ENCODE measurements around the gene SLC17A8.

Gene SLC17A8

DNA sequence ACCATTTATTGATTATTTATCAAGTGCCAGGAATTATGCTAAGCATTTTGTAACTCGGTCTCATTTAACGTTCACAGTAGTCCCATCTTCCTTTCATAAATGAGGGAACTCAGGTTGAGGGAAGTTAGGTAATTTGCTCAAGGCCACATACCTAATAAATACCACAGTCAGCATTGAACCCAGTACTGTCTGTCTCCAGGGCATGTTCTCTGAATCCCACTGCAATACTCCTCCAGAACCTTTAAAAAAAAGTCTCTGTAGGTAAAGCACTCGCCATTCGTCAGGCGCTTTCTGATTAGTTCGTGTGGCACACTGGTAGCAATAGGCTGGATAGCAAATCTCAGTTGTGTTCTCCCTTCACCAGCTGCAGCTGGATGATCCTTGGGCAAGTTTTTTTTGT is 14.3 kb downstream of the SLC17A8 start:
- DNase-seq (ENCODE audit: low read depth in 3 of 3): no peak

DNA sequence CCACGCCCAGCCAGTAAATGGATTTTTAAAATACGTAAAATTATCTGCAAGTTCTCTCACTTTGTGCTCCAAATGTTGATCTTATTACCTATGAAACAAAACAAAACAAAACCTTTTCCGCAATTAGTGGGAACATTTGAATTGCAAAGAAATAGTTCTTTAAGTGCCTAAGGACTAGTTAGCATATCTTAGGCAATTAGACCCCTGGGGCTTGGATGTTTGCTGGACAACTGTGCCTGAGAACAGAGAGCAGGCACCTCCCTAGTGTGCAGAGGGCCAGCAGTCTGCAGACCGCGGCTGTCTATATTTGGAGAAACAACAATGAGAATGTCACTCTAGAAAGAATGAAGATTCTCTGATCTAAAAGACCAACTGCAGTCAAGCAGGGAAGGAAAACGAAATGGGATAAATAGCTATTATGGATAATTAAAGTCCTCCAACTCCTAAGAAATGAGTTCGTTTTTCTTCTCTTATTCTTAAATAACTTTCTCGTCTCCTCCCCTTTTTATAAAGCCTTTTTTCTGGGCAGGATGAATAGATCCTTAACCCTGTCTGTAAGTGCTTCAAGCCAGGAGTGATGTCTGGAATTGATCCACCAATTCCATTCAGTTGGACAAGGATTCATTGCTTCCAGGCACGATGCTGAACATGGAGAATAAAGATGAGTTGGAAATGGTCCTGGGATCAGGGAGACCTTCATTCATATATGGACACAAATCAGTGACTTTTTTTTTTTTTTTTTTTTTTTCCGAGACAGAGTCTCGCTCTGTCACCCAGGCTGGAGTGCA is 16.2 kb downstream of the SLC17A8 start:
- no peak for DNase-seq (ENCODE audit: low read depth in 3 of 3)

DNA sequence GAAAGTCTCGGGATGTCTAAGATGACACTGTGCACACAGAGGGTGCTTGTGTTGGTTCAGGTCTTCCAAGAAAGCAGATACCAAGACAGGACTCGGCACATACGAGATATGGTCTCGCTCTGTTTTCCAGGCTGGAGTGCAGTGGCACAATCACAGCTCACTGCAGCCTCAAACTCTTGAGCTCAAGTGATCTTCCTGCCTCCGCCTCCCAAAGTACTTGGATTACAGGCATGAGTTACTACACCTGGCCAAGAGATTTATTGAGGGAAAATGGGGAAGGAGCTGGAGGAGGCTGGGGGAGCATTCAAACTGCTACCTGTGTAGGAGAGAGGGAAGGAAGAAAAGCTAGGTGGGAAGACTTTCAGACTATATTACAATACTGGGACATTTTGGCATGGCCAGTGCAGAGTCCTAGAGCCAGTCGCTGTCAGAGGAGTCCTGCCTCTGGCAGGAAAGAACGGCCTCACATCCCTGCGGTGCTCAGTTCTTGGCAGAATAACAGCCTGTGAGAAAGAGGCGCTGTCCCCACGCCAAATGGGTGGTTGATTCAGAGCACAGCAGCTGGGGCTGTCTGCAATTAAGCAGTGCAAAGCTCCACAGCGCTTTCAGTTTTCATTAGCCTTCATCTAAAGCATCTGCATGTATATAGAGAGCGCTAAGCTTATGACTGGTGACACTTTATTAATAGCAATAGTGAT is 18.3 kb downstream of the SLC17A8 start:
- DNase-seq (ENCODE audit: low read depth in 3 of 3): no peak

DNA sequence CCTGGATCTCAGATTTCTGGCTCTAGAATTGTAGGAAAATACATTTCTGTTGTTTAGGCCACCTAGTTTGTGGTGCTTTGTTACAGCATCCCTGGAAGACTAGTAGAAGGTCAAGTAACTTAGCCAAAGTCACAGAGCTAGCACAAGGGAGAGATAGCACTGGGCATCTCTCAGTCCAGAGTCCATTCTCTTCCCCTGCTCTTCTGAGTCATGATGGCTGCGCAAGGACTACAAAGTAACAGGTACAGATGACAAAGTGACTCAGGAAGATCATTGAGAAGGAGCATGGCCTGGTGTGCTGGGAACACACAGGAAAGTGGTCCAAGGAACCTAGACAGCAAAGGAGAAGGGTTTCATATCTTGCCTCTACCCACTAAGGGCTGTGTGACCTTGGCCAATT is 19.3 kb downstream of the SLC17A8 start:
- DNase-seq (ENCODE audit: low read depth in 3 of 3): no peak

DNA sequence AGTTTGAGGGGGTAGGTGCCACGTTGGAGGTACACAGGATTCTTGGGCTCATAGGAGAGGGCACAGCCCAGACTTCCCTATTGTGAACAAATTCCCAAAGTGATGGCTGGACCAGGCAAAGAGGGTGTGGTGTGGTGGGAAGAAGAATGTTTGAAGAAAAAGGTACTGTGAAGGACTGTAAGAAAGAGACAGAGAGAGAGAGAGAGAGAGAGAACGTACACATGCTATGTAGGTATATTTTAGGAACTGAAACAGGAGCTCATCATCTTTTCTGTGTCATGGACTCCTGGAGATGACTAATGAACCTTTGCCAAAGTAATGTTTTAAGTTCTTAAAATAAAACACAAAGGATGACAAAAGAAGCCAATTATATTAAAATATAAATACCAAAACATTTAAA is 24.5 kb downstream of the SLC17A8 start:
- no peak for DNase-seq (ENCODE audit: low read depth in 3 of 3)

DNA sequence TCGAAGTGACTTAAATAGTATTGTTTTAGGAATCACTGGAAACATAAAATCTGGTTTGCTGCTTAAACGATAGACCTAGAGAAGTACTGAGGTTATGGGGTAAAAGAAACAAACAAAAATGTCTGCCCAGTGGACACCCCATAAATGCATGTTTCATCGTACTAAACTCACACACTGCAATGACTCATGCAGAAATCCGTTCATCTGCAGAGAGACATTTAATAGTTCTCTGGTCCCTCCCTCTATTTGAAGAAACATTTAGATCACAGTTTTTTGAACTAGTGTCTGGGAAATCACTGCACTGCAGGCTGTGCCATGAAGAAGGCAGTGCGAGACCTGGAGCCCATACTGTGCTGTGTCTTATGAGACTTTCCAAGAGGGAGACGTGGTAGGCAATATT is 25.5 kb downstream of the SLC17A8 start:
- DNase-seq (ENCODE audit: low read depth in 3 of 3): no peak

DNA sequence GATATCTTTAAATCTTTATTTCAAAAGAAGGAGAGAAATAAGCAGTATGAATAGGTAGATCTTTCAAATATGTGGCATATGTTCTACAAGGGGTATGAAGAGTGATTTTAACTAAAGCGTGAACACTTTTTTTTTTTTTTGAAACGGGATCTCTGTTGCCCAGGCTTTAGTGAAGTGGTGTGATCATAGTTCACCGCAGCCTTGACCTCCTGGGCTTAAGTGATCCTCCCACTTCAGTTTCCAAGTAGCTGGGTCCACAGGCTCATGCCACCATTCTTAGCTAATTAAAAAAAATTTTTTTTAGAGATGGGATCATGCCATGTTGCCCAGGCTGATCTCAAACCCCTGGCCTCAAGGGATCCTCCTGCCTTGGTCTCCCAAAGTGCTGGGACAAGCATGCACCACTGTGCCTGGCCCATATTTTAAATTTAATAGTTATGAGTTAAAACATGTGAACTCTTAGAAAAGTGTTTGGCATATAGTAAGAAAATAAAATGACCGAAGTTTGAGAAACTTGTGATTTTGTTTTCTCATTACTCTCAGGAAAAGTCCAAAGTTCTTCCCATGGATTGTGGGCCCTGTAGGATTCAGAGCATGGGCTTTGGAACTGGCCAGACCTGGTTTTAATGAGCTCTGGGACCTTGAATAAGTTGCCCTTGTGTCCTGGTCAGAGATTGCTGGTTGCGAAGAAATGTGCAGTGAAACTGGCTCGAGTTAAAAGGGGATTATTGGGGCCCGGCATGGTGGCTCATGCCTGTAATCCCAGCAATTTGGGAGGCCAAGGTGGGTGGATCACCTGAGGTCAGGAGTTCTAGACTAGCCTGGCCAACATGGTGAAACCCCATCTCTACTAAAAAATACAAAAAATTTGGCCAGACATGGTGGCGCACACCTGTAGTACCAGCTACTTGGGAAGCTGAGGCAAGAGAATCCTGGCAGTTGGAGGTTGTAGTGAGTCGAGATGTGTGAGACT is 27.0 kb downstream of the SLC17A8 start:
- no peak for DNase-seq (ENCODE audit: low read depth in 3 of 3)

DNA sequence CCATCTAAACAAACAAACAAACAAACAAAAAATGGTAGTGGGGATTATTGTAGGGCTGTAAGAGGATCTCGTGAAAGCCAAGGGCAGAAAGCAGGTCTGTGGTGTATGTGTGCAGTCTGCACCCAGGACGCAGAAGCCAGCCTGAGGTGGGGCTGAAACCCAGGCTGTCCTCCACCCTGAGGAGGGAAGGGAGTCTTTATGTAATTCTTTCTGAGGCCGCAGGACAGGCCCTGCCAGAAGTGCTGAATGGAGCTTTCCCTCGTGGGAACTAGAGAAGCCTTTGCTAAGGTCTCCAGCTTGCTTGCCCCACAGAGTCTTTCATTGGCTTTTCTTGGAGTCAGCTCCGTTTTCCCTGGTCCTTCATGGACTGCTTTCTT is 27.7 kb downstream of the SLC17A8 start:
- no peak for DNase-seq (ENCODE audit: low read depth in 3 of 3)

DNA sequence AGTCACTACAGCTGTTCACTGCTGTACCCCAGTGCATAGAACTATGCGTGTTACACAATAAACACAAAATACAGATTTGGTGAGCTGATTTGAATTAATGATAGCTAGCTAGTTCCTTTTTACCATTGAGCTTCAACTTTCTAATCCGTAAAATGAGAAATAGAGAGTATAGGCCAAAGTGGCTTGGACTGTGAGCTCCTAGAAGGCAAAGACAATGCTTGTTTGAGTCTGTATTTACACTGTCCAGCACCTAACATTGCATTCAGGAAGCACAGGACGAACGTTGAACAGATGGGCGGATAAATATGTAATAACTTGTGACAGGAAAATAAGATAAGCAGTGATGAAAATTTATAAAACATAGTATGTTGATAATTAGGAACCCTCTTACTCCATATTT is 31.5 kb downstream of the SLC17A8 start:
- no peak for DNase-seq (ENCODE audit: low read depth in 3 of 3)

DNA sequence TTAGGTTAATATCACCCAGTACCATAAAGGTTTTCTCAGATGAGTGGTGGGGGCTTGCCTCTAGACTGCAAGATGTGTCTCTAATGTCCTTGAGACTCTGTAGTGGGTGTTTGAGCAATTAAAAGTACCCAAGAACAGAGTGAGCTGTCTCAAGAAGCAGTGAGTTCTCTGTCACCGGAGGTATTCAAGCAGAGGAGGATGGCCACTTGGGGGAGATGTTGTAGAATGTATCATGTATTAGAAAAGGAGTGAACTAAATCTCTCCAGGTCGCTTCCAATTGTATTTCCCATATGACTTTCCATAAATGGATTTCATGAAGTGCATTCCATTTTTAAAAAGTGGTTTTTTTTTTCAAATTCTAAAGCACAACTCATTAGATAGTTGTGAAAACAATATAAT is 35.0 kb downstream of the SLC17A8 start:
- no peak for DNase-seq (ENCODE audit: low read depth in 3 of 3)

DNA sequence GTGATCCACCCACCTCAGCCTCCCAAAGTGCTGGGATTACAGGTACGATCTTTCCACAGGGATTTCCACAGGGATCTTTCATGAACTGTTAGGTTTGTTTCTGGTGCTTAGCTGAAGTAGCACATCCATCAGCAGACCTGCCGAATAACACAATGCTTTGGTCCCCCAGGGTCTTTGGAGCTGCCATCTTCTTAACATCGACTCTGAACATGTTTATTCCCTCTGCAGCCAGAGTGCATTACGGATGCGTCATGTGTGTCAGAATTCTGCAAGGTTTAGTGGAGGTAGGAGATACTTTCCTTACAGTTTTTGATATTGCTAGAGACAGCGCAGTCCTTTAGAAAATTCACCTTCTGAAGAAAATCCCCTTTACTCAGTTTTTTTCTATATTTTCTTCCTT is 36.3 kb downstream of the SLC17A8 start:
- DNase-seq (ENCODE audit: low read depth in 3 of 3): no peak

DNA sequence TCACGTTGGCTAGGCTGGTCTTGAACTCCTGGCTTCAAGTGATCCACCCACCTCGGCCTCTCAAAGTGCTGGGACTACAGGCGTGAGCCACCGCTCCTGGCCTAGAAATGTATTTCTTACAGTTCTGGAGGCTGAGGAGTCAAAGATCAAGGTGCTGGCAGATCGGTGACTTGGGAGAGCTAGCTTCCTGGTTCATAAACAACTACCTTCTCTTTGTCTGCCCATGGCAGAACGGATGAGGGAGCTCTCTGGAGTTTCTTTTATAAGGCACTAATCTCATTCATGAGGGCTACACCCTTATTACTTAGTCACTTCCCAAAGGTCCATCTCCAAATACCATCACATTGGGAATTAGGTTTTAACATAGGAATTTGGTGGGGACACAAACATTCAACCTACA is 38.9 kb downstream of the SLC17A8 start:
- DNase-seq (ENCODE audit: low read depth in 3 of 3): no peak

DNA sequence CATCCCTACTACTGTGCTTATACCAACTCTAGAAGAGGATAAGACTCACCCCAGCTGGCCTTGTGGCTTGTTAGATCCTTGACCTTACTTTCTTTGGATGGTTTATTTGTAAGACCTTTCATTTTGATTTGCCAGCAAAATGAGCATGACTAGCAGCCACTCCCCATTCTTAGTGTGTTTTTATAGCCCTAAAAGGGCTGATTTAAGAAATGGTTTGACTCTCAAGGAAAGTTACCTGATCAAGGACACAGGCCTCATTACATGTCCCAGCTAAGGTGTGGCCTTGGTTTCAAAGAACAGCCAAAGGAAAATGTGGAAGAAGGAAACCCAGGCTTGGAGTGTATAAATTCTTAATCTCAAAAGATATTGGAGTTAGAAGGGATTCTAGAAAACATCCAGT is 41.4 kb downstream of the SLC17A8 start:
- DNase-seq (ENCODE audit: low read depth in 3 of 3): no peak

DNA sequence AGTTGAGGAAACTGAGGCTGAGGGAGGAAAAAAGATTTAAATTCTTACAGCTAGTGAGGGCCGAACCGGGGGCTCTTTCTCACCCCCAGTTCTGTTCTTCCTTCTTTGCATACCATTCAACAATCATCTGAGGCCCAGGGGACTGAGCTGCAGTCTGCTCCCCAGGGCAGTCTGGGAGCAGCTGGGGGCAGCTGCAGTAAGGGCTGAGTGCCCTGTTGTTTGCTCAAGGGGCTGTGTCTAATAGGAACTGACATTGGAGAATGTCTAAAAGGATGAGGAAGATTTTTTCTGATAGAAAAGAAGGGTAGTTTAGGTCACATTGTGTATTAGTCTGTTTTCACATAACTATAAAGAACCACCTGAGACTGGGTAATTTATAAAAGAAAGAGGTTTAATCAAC is 42.2 kb downstream of the SLC17A8 start:
- DNase-seq (ENCODE audit: low read depth in 3 of 3): no peak

DNA sequence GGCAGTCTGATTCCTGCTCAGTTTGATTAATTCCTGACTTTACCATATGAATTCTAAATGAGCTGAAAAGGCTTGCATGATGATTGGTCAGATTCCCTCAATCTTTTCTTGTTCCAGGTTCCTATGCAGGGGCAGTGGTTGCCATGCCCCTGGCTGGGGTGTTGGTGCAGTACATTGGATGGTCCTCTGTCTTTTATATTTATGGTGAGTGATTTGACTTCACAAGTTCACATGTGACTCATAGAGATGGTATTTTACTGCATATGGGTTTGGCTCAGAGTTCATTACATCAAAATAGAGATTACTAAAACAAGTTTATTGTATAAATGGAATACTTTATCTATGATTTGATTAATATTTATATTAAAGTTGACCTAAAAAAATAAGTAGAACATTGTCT is 44.8 kb downstream of the SLC17A8 start:
- DNase-seq (ENCODE audit: low read depth in 3 of 3): no peak

DNA sequence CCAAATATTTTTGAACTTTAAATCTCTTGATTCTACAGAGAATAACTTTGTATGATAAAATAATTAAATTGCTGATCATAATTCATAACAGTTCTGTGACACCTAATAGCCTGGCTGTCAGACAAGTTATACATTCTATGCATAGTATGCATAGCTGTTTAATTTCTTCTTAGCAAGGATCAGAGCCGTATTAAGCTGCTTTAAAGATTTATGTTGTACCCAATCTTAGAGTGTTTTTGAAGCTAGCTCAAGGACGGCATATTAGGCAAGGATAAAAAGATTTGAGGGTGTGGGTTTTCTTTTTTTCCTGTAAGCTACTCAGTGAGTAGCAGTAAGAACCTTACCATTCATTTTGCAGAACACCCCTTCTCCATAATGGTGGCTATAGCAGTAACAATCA is 45.9 kb downstream of the SLC17A8 start:
- no peak for DNase-seq (ENCODE audit: low read depth in 3 of 3)

DNA sequence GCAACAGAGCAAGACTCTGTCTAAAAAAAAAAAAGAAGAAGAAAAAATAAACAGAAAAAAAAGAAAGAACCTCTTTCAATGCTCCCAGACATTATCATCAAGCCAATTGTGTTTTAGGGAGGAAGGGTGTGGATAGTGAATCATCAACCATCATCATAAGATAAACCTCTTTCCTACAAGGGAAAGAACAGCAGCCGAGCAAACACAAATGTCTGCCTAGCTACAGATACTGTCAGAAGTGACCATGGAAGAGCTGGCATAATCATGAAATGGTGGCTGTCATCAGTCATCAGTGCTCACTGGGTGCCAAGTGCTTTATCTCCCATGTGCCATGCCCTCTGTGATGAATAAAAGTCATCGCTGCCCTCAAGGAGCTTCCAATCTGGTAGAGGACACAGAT is 46.6 kb downstream of the SLC17A8 start:
- no peak for DNase-seq (ENCODE audit: low read depth in 3 of 3)

DNA sequence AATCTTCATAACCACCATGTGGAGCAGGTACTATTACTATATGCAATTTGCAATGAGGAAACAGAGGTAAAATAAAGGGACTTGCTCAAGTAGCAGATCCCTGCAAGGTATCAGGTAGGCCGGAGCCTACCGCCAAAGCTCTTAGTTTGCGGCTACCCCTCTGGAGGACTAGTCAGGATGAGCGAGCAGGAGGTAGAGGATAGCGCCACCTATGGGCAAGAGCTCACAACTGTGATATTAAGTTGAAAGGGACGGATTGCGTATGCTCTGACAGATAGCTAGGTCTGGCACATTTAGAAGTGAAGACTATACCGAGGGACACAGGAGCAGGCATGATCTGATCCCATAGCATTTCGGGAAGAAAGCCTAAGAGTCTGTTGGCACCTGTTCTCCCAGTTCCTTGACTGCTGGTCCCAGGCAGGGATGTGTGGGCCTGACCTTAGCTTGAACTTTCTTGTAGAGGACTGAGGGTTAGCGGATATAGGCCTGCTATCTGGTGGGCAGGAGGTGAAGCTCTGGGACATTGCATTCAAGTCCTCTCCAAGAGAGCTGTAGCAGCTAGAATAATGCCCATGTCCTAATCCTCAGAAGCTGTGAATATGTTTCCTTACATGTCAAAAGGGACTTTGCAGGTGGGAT is 48.0 kb downstream of the SLC17A8 start:
- peak in 1 of 3 experiments; percentile 14 for DNase-seq (ENCODE audit: low read depth in 3 of 3)

DNA sequence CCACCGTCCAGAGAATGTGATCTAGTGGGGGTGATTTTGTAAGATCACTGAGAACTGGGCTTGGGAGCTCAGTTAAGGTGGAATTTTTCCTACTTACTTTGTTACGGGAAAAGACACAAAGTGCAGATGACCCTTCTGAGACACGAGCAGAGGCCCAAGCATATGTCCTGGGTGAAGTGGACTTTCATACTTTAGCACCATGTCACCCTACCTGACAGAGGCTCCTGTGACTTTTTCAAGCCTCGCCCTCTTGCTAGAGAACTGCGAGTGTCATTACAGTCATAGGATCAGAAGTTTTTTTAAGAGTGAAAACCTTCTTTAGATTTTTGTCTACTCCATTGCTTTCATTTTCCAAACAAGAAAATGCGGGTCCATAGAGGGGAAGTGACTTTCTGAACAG is 56.1 kb downstream of the SLC17A8 start:
- no peak for DNase-seq (ENCODE audit: low read depth in 3 of 3)

DNA sequence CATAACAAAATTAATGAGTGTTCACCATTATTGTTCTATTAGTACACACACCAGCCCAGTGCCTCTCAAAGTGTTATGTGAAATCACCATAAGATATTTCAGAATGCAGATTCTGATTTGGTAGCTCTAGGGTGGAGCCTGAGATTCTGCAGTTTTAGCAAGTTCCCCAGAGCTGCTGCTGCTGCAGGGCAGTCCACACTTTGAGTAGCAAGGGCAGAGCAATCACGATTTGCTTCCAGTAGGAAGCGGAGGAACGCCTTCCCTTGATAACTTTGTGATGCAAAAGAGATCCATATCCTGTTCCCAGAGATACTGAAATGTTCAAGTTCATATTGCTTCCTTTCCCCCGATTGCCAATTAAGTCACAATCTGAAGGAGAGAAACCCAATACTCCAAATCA is 57.9 kb downstream of the SLC17A8 start:
- DNase-seq (ENCODE audit: low read depth in 3 of 3): no peak

DNA sequence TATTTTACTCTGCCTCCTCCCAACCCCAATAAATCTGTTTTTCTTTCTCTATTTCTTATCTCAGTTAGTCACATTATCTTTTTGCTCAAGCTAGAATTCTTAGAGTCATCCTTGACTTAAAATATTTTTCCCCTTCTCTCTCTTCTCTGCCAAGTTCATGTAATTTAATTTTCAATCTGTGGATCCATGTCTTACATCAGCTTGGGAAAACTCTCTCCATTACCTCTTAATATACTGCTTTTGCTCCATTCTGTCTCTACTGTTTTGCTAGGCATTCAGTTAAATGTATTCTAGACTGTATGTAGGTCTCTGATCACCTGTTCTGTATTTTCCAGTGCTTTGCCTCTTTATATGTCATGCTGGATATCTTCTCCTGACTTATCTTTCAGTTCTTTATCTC is 65.8 kb downstream of the SLC17A8 start:
- DNase-seq (ENCODE audit: low read depth in 3 of 3): no peak

DNA sequence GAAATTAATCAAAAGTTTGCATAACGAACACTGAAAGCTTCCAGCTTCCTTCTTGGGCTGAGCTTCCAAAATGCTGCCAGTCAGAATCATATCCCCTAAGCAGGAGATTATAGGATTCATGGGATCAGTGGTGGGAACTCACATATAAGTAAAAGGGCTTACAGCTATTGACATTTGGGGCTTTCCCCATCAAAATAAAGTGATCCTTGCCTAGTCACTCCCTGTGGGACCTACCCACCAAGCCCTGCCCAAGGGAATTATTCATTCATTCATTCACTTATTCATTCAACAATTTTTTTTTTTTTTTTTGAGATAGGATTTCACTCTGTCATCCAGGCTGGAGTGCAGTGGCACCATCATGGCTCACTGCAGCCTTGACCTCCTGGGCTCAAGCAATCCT is 69.3 kb downstream of the SLC17A8 start:
- DNase-seq (ENCODE audit: low read depth in 3 of 3): no peak

Data from stimulated activated CD4-positive, alpha-beta T cell treated with anti-CD3 and anti-CD28 coated beads, TNF-alpha, amount 100 ng/mL, for 24 hours (primary cell).